Ovary (tissue), 3 donors: ENCODE results near the gene UXS1.

Experiments
- CTCF ChIP-seq, 3 donors: fragments of 450-650 bp in 2 of 3; fragments of 200-600 bp in 1 of 3; IDR thresholded peaks; one replicate each; pipeline versions ENCODE4 v1.5.1 to v1.8.0; 2016 to 2022; ENCODE audit warnings: antibody characterized with exemption in 3 of 3, mild to moderate bottlenecking in 1 of 3
- EP300 ChIP-seq: sonication (generic); formaldehyde crosslinking; IDR thresholded peaks from one replicate; pipeline ENCODE4 v1.6.1; 2017; ENCODE audit warnings: antibody characterized with exemption
- POLR2A ChIP-seq: fragments of 450-650 bp; IDR thresholded peaks from one replicate; pipeline ENCODE4 v1.6.1; 2017; ENCODE audit warnings: antibody characterized with exemption, mild to moderate bottlenecking, moderate library complexity
- donor health status: DM: no; HTN: no; CAD: no.

GRCh38 chr2:106106622-106107508, 87.2 kb downstream of the UXS1 start:
- TF ChIP-seq CTCF (IDR thresholded peaks at IDR 0.05): no peak
- no peak for TF ChIP-seq POLR2A
- TF ChIP-seq EP300: no peak
